ENCODE measurements around the gene NMRK2.

DNA sequence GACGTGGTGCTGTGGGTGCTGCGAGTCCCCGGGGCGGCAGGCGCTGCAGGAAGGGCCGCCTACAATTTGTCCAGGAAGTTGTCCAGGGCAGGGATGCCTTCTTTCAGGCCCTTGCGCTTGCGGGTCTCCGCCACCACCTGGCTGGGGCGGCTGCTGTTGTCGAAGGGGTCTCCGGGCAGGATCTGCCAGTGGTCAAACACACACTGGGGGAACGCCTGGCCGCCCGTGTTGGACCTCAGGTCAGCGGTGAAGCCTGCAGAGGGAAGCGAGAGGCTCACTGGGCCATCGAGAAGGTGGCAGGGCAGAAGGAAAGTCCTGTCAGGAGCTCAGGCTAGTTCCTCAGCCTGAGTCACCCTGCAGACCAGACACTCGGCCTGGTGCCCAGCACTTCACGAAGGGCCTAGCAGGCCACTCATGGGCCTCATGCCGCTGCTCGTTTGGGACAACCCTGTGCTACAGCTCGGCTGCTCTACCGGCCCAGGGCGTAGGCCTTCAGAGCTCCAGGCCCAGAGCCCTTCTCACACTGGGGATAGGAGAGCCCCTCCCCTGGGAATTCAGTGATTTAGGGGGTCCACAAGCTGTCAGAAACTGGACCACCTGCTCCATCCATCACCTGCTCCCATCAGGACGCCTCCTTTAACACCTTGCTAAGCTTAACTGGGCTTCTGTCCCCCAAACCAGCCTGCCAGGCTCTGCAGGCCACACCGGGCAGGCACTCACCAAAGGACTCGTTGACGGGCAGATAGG, 43.8 kb downstream of the NMRK2 start:
- no peak for TF ChIP-seq FOXC1 (CRISPR knock-in tag; IDR thresholded peaks at IDR 0.05; ENCODE audit: borderline replicate concordance)
- TF ChIP-seq, protein P1, sequence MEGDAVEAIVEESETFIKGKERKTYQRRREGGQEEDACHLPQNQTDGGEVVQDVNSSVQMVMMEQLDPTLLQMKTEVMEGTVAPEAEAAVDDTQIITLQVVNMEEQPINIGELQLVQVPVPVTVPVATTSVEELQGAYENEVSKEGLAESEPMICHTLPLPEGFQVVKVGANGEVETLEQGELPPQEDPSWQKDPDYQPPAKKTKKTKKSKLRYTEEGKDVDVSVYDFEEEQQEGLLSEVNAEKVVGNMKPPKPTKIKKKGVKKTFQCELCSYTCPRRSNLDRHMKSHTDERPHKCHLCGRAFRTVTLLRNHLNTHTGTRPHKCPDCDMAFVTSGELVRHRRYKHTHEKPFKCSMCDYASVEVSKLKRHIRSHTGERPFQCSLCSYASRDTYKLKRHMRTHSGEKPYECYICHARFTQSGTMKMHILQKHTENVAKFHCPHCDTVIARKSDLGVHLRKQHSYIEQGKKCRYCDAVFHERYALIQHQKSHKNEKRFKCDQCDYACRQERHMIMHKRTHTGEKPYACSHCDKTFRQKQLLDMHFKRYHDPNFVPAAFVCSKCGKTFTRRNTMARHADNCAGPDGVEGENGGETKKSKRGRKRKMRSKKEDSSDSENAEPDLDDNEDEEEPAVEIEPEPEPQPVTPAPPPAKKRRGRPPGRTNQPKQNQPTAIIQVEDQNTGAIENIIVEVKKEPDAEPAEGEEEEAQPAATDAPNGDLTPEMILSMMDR (CRISPR knock-in tag; IDR thresholded peaks at IDR 0.05) = no peak
- no peak for TF ChIP-seq ZNF24 (IDR thresholded peaks at IDR 0.05)
- TF ChIP-seq MTF1 (CRISPR knock-in tag; IDR thresholded peaks at IDR 0.05) = no peak
- no peak for TF ChIP-seq SAFB2 (CRISPR knock-in tag; IDR thresholded peaks at IDR 0.05; ENCODE audit: borderline replicate concordance, low read depth)
- no peak for TF ChIP-seq DZIP1 (CRISPR knock-in tag; IDR thresholded peaks at IDR 0.05)
- no peak for TF ChIP-seq SUZ12 (IDR thresholded peaks at IDR 0.05; ENCODE audit: low read depth, low read length)
- TF ChIP-seq BRCA1 (CRISPR knock-in tag; IDR thresholded peaks at IDR 0.05) = no peak
- TF ChIP-seq SIN3B (IDR thresholded peaks at IDR 0.05; ENCODE audit: low read length) = no peak
